Neutrophil (primary cell): ENCODE data around the gene APBA2.

Experiments used
- H3K27ac ChIP-seq: fragments of 200-600 bp; sonication (generic); 2 replicates; pipeline ENCODE4 v1.5.1; 2016; ENCODE audit warnings: mild to moderate bottlenecking, moderate library complexity
- H3K27me3 ChIP-seq: fragments of 200-600 bp; sonication (generic); 2 replicates; pipeline ENCODE4 v1.6.0; 2016; ENCODE audit warnings: mild to moderate bottlenecking
- H3K36me3 ChIP-seq: fragments of 200-600 bp; sonication (generic); 2 replicates; pipeline ENCODE4 v1.5.1; 2017
- H3K4me1 ChIP-seq, 2 experiments: fragments of 200-600 bp in 1 of 2; sonication (generic) in 1 of 2; 1 replicate in 1 of 2; 2 replicates in 1 of 2; pipeline versions ENCODE4 v1.5.1 to v1.6.1; 2013 to 2016; ENCODE audit warnings: low read depth in 1 of 2, low read length in 1 of 2, mild to moderate bottlenecking in 1 of 2, moderate library complexity in 1 of 2; ENCODE audit not compliant: control insufficient read depth in 1 of 2, insufficient read depth in 1 of 2
- H3K4me3 ChIP-seq, 2 experiments: fragments of 200-600 bp in 1 of 2; sonication (generic) in 1 of 2; 1 replicate in 1 of 2; 2 replicates in 1 of 2; pipeline ENCODE4 v1.5.1; 2013 to 2016; ENCODE audit warnings: low read depth in 1 of 2, low read length in 1 of 2, mild to moderate bottlenecking in 1 of 2, moderate library complexity in 1 of 2
- H3K9me3 ChIP-seq: fragments of 200-600 bp; sonication (generic); 2 replicates; pipeline ENCODE4 v1.5.1; 2016
- CTCF ChIP-seq: fragments of 200-600 bp; sonication (generic); IDR thresholded peaks from 2 replicates; pipeline ENCODE4 v1.5.1; 2016; ENCODE audit warnings: antibody characterized with exemption

Gene APBA2

DNA sequence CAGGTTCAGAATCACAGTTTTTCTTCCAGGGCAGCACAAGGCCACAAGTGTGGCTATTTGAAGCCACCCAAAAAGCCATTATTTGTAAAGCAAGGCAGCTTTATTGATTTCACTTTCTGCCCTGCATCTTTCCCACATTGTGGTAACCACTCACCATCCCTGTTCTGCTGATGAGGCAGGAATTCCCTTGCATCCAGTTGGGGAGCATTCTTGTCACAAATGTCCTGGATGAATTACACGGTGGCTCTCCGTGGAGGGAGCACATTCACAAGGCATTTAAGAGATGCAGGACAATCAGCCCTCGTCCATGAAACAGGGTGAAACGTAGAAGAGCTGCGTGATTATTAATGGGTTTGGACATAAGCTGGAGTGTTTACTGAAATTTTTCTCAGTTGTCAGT is 111.2 kb downstream of the APBA2 start:
- Histone ChIP-seq H3K4me1 (no peaks in the 10 kb centered on the region), H3K27me3 (no peaks in the 10 kb centered on the region), H3K4me3 (no peak overlapping the region), H3K27ac (no peak overlapping the region), H3K36me3 (no peaks in the 10 kb centered on the region), H3K9me3 (no peaks in the 10 kb centered on the region)
- TF ChIP-seq CTCF: no peak

- Histone ChIP-seq H3K27me3 (no peaks in the 10 kb centered on the region), H3K9me3 (no peaks in the 10 kb centered on the region), H3K27ac (no peak overlapping the region), H3K4me1 (no peaks in the 10 kb centered on the region), H3K36me3 (no peaks in the 10 kb centered on the region), H3K4me3 (no peak overlapping the region)
- no peak for TF ChIP-seq CTCF
Measured at GRCh38 chr15:28997791-28998190, 112.0 kb downstream of the APBA2 start.

- Histone ChIP-seq H3K4me3 (no peak overlapping the region), H3K27ac (no peak overlapping the region), H3K27me3 (no peaks in the 10 kb centered on the region), H3K9me3 (no peaks in the 10 kb centered on the region), H3K4me1 (no peaks in the 10 kb centered on the region), H3K36me3 (no peaks in the 10 kb centered on the region)
- no peak for TF ChIP-seq CTCF
Measured at GRCh38 chr15:28998511-28998910, 112.7 kb downstream of the APBA2 start.

DNA sequence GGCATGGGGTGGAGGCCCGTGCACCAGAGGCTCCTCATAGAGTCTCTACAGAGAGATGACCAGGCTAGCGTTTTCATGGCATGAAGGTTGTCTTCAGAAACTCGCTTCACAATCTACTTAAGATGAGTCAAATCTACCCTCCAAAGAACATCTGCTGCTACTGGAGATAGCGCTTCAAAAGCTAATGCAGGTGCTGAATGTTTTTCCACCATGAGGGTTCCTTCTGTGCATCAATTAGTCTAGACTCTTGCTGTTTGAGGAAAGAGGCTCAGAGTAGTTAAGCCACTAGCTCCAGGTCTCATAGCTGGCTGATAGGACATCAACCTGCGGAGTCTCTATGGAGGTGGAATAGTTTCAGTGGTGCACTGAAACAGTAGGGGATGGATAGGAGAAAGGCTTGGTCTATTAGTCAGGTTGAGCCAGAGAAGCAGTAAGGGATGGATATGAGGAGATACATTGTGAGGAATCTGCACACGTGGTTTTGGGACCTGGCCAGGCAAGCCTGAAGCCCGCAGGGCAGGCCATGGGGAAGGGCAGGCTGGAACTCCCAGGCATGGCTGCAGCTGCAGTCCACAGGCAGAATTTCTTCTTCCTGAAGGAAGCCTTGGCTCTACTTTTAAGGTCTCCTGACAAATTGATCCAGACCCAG is 117.5 kb downstream of the APBA2 start:
- Histone ChIP-seq H3K4me1 (no peaks in the 10 kb centered on the region), H3K4me3 (no peak overlapping the region), H3K27me3 (no peaks in the 10 kb centered on the region), H3K9me3 (no peaks in the 10 kb centered on the region), H3K36me3 (no peaks in the 10 kb centered on the region), H3K27ac (no peak overlapping the region)
- no peak for TF ChIP-seq CTCF

DNA sequence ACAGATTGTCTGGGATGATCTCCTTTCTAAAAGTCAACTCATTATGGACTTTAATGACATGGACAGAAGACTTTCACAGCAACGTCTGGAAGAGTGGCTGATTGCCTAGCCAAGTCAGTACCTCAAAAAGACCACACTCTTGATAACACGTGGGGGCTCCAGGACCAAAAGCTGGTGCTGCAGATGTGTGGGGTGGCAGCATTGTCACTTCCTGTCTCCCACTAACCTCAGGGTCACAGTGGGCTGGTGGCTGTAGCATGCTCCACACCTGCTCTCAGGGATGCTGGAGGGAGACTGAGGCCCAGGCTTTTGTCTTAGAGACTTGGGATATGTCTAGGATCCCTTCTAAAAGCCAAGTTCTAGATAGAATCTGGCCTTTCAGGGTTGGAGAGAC is 118.1 kb downstream of the APBA2 start:
- no peak for TF ChIP-seq CTCF
- Histone ChIP-seq H3K4me3 (no peak overlapping the region), H3K9me3 (no peaks in the 10 kb centered on the region), H3K27me3 (no peaks in the 10 kb centered on the region), H3K4me1 (no peaks in the 10 kb centered on the region), H3K27ac (no peak overlapping the region), H3K36me3 (no peaks in the 10 kb centered on the region)

DNA sequence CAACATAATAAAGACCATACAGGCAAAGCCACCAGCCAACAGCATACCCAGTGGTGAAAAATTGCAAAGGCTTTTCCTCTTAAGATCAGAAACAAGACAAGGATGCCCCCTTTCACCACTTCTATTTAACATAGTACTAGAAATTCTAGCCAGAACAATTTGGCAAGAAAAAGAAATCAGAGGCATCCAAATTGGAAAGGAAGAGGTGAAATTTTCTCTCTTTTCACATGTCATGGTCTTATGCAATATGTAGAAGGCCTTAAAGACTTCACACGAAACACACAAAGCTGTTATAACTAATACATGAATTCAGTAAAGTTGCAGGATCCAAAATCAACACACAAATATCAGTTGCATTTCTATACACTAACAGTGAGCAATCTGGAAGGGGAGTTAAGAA is 120.2 kb downstream of the APBA2 start:
- Histone ChIP-seq H3K4me3 (no peak overlapping the region), H3K4me1 (no peaks in the 10 kb centered on the region), H3K27me3 (no peaks in the 10 kb centered on the region), H3K36me3 (no peaks in the 10 kb centered on the region), H3K9me3 (no peaks in the 10 kb centered on the region), H3K27ac (no peak overlapping the region)
- TF ChIP-seq CTCF: no peak
